DND-41 (cell line): Measurements from ENCODE around the gene FBL.

ENCODE experiments used
- CTCF ChIP-seq: IDR thresholded peaks from 2 replicates; pipeline ENCODE4 v1.5.1; 2012; ENCODE audit warnings: borderline replicate concordance, low read length, moderate library complexity, mild to moderate bottlenecking; ENCODE audit not compliant: poor library complexity, severe bottlenecking; ENCODE audit errors: extremely low read depth
- EZH2 ChIP-seq: IDR thresholded peaks from 3 replicates; pipeline ENCODE4 v1.6.1; 2012; ENCODE audit warnings: borderline replicate concordance, low read depth, mild to moderate bottlenecking, moderate library complexity, low read length, inconsistent platforms; ENCODE audit not compliant: severe bottlenecking

- TF ChIP-seq CTCF (no peak), EZH2 (no peak)
Observed at GRCh38 chr19:39827216-39827615, 19.0 kb downstream of the FBL start.
